ENCODE results near the gene WASF3.

GRCh38 chr13:26626271-26626670, 68.8 kb downstream of the WASF3 start:
- TF ChIP-seq EP300 (IDR thresholded peaks at IDR 0.05) (no peak), CTCF (IDR thresholded peaks at IDR 0.05) (no peak)
